PFSK-1 (cell line): Measurements from ENCODE around the gene ABTB1.

Experiments
- FOXP2 ChIP-seq: optimal IDR thresholded peaks from 2 replicates; pipeline ENCODE3; 2011; ENCODE audit warnings: borderline replicate concordance, control low read depth, inconsistent platforms; ENCODE audit not compliant: insufficient read depth; ENCODE audit errors: extremely low read length, extremely low read depth
- POLR2AphosphoS5 ChIP-seq: IDR thresholded peaks from 2 replicates; pipeline ENCODE4 v1.6.1; 2012; ENCODE audit warnings: low read depth, mild to moderate bottlenecking, control low read depth, low read length, moderate library complexity
- SIN3A ChIP-seq: IDR thresholded peaks from 2 replicates; pipeline ENCODE4 v1.6.1; 2012; ENCODE audit warnings: mild to moderate bottlenecking, low read length, moderate library complexity, borderline replicate concordance; ENCODE audit not compliant: insufficient read depth
- TAF1 ChIP-seq: IDR thresholded peaks from 2 replicates; pipeline ENCODE4 v1.6.1; 2012; ENCODE audit warnings: low read length, control low read depth, borderline replicate concordance; ENCODE audit not compliant: insufficient read depth
- TF ChIP-seq, protein P1 (sequence below), 2 experiments: IDR thresholded peaks; 2 replicates each; pipeline versions ENCODE4 v1.6.1 to v1.8.0; 2011 to 2012; ENCODE audit warnings: low read depth in 2 of 2, low read length in 2 of 2, control low read depth in 1 of 2, inconsistent platforms in 1 of 2, mild to moderate bottlenecking in 1 of 2, moderate library complexity in 1 of 2; ENCODE audit not compliant: insufficient read depth in 1 of 2

DNA sequence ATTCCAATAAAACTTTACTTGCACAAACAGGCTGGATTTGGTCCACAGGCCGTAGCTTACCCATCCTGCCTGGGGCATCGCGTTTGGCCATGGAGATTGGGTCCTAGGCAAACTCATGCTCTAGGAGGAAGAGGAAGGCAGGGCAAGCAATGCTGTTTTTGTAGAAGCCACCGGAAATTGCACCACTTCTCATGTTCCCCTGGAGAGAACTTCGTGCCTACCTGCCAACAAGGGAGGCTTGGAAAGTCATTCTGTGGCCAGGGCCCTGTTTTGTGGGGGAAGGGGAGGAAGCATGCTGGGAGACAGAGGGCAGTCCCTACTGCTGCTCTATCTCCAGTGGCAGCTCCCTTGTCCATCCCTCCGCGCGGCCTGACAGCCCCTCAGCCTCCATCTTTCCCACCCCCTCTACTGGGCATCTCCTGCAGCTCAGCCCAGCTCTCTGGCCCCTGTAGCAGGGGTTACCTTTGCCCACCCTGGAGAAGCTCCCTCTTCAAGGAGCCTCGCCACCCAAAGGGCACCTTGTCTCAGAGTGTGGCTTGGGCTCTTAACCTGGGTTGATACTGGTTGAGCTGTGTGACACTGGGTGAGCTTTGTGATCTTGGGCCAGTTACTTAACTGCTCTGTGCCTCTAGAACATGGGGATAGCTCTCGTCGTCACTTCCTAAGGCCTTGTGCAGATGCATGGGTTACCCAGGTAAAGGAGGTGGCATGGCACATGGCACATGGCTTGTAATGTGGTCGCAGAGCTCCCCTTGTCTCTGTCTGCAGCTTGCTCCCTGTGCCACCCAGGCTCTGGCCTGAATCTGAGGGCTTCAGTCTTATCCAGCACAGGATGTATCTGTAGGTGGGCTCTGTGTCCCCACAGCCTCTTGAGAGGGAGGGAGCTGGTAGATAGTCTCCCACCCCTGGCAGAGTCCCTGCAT, 6.1 kb downstream of the ABTB1 start:
- TF ChIP-seq SIN3A (no peak; the same call in 1 of the 2 replicates), TAF1 (peak; percentile 53; the same call in 1 of the 2 replicates), POLR2AphosphoS5 (peak; percentile 33), FOXP2 (no peak)
- TF ChIP-seq, protein P1, sequence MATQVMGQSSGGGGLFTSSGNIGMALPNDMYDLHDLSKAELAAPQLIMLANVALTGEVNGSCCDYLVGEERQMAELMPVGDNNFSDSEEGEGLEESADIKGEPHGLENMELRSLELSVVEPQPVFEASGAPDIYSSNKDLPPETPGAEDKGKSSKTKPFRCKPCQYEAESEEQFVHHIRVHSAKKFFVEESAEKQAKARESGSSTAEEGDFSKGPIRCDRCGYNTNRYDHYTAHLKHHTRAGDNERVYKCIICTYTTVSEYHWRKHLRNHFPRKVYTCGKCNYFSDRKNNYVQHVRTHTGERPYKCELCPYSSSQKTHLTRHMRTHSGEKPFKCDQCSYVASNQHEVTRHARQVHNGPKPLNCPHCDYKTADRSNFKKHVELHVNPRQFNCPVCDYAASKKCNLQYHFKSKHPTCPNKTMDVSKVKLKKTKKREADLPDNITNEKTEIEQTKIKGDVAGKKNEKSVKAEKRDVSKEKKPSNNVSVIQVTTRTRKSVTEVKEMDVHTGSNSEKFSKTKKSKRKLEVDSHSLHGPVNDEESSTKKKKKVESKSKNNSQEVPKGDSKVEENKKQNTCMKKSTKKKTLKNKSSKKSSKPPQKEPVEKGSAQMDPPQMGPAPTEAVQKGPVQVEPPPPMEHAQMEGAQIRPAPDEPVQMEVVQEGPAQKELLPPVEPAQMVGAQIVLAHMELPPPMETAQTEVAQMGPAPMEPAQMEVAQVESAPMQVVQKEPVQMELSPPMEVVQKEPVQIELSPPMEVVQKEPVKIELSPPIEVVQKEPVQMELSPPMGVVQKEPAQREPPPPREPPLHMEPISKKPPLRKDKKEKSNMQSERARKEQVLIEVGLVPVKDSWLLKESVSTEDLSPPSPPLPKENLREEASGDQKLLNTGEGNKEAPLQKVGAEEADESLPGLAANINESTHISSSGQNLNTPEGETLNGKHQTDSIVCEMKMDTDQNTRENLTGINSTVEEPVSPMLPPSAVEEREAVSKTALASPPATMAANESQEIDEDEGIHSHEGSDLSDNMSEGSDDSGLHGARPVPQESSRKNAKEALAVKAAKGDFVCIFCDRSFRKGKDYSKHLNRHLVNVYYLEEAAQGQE (IDR thresholded peaks at IDR 0.05; ENCODE audit: insufficient read depth in 1 of 2, low read depth in 2 of 2, low read length in 2 of 2), result no peak
